Glutamatergic neuron (in vitro differentiated cells): ENCODE results near the gene THSD7A. TPM values are rescaled to one million over a fixed set of nuclear protein-coding genes. Genes with fewer than 3 reads are reported as not detected.

Experiments
- DNase-seq: peaks from one replicate; pipeline ENCODE4 v3.0.0; 2022
- H3K27ac Mint-ChIP-seq: one replicate; pipeline ENCODE4 v1.8.0; 2020; ENCODE audit warnings: mild to moderate bottlenecking, mixed read lengths, inconsistent platforms; ENCODE audit not compliant: unreplicated experiment
- H3K27me3 Mint-ChIP-seq: one replicate; pipeline ENCODE4 v1.8.0; 2020; ENCODE audit warnings: mild to moderate bottlenecking, moderate library complexity, mixed read lengths, inconsistent platforms; ENCODE audit not compliant: unreplicated experiment
- H3K36me3 Mint-ChIP-seq: one replicate; pipeline ENCODE4 v1.8.0; 2020; ENCODE audit warnings: mild to moderate bottlenecking, mixed read lengths, inconsistent platforms; ENCODE audit not compliant: unreplicated experiment
- H3K4me1 Mint-ChIP-seq: one replicate; pipeline ENCODE4 v1.8.0; 2020; ENCODE audit warnings: mild to moderate bottlenecking, low read depth, mixed read lengths, inconsistent platforms; ENCODE audit not compliant: unreplicated experiment
- H3K4me3 Mint-ChIP-seq: one replicate; pipeline ENCODE4 v1.8.0; 2020; ENCODE audit warnings: mild to moderate bottlenecking, mixed read lengths, inconsistent platforms; ENCODE audit not compliant: unreplicated experiment
- H3K9me3 Mint-ChIP-seq: one replicate; pipeline ENCODE4 v1.8.0; 2020; ENCODE audit warnings: mild to moderate bottlenecking, moderate library complexity, mixed read lengths, inconsistent platforms; ENCODE audit not compliant: unreplicated experiment
- CTCF ChIP-seq: fragments of 200-600 bp; sonication (generic); IDR thresholded peaks from one replicate; pipeline ENCODE4 v1.5.0; 2021; ENCODE audit not compliant: partially characterized antibody, unreplicated experiment
- total RNA-seq: library from RNA; stranded (reverse); fragmentation: NEBNext Ultra II Directional; extraction: Animal tissue kit (Norgen Biotek cat#: 25700); gene quantifications from one replicate; pipeline ENCODE4 v1.2.1, GENCODE V29; 2021; ENCODE audit not compliant: unreplicated experiment

Gene THSD7A
- total RNA-seq, 1 donor from 2014 or later, result 211 TPM

GRCh38 chr7:11642276-11642675 is 189.7 kb downstream of the THSD7A start:
- Mint-ChIP-seq H3K4me3 (peak overlapping the region; percentile 10), H3K9me3 (no peaks in the 10 kb centered on the region), H3K27ac (no peak overlapping the region), H3K36me3 (no peaks in the 10 kb centered on the region), H3K27me3 (no peaks in the 10 kb centered on the region), H3K4me1 (peaks cover 23% of the 10 kb centered on the region)
- no peak for DNase-seq
- no peak for TF ChIP-seq CTCF

GRCh38 chr7:11638011-11638774 is 193.8 kb downstream of the THSD7A start:
- Mint-ChIP-seq H3K4me1 (peaks cover 22% of the 10 kb centered on the region), H3K36me3 (peaks cover 10% of the 10 kb centered on the region), H3K9me3 (no peaks in the 10 kb centered on the region), H3K27me3 (peaks cover 4% of the 10 kb centered on the region), H3K4me3 (no peak overlapping the region), H3K27ac (no peak overlapping the region)
- no peak for DNase-seq
- TF ChIP-seq CTCF, result no peak

GRCh38 chr7:11636274-11636673 is 195.7 kb downstream of the THSD7A start:
- Mint-ChIP-seq H3K4me1 (peaks cover 14% of the 10 kb centered on the region), H3K4me3 (no peak overlapping the region), H3K27ac (no peak overlapping the region), H3K36me3 (peaks cover 10% of the 10 kb centered on the region), H3K9me3 (no peaks in the 10 kb centered on the region), H3K27me3 (peaks cover 4% of the 10 kb centered on the region)
- TF ChIP-seq CTCF, result no peak
- DNase-seq, result no peak

GRCh38 chr7:11633310-11633709 is 198.7 kb downstream of the THSD7A start:
- Mint-ChIP-seq H3K4me1 (peaks cover 15% of the 10 kb centered on the region), H3K4me3 (no peak overlapping the region), H3K27ac (no peak overlapping the region), H3K27me3 (peaks cover 4% of the 10 kb centered on the region), H3K36me3 (peaks cover 10% of the 10 kb centered on the region), H3K9me3 (no peaks in the 10 kb centered on the region)
- no peak for TF ChIP-seq CTCF
- DNase-seq, result no peak

GRCh38 chr7:11630355-11630754 is 201.6 kb downstream of the THSD7A start:
- no peaks in the 10 kb centered on the region for H3K36me3 Mint-ChIP-seq
- H3K4me3 Mint-ChIP-seq, result no peak overlapping the region
- no peak for DNase-seq
- no peak for TF ChIP-seq CTCF
- H3K27ac Mint-ChIP-seq, result no peak overlapping the region
- no peaks in the 10 kb centered on the region for H3K9me3 Mint-ChIP-seq
- peaks cover 8% of the 10 kb centered on the region for H3K4me1 Mint-ChIP-seq
- peaks cover 2% of the 10 kb centered on the region for H3K27me3 Mint-ChIP-seq
